Lung (tissue), 12 donors: Measurements from ENCODE around the gene ARHGDIA. TPM values are rescaled to one million over a fixed set of nuclear protein-coding genes. Genes with fewer than 3 reads are reported as not detected.
A peak's percentile ranks its signal among the peaks of the same experiment; 100 is the strongest.

Experiments used
- ATAC-seq: fragments of 200-7000 bp; cut with Tn5 transposase; one replicate; pipeline ENCODE4 v1.9.1; 2020; ENCODE audit warnings: moderate number of reproducible peaks; ENCODE audit not compliant: insufficient read depth, low FRiP score
- DNase-seq, 3 donors: peaks; one replicate each; pipeline ENCODE4 v3.0.0-alpha.2; 2013 to 2017
- H3K27ac ChIP-seq, 2 donors: one replicate each; pipeline ENCODE4 v1.5.1; 2013; ENCODE audit warnings: mild to moderate bottlenecking in 2 of 2, moderate library complexity in 2 of 2, control low read depth in 1 of 2, inconsistent platforms in 1 of 2, low read depth in 1 of 2, low read length in 1 of 2
- H3K27me3 ChIP-seq, 3 donors: one replicate each; pipeline ENCODE4 v1.5.1; 2013; ENCODE audit warnings: low read length in 2 of 3; ENCODE audit not compliant: control insufficient read depth in 3 of 3, insufficient read depth in 3 of 3
- H3K36me3 ChIP-seq, 4 donors: one replicate each; pipeline ENCODE4 v1.5.1; 2013; ENCODE audit warnings: low read length in 4 of 4, mild to moderate bottlenecking in 1 of 4, moderate library complexity in 1 of 4; ENCODE audit not compliant: control insufficient read depth in 4 of 4, insufficient read depth in 4 of 4
- H3K4me1 ChIP-seq, 5 donors: one replicate each; pipeline ENCODE4 v1.5.1; 2013; ENCODE audit warnings: low read length in 5 of 5, mild to moderate bottlenecking in 2 of 5, moderate library complexity in 1 of 5; ENCODE audit not compliant: control insufficient read depth in 5 of 5, insufficient read depth in 5 of 5
- H3K4me3 ChIP-seq: one replicate; pipeline ENCODE4 v1.5.1; 2013; ENCODE audit warnings: mild to moderate bottlenecking, control low read depth, moderate library complexity
- H3K9ac ChIP-seq, 2 donors: one replicate each; pipeline ENCODE4 v1.5.1; 2013; ENCODE audit warnings: low read length in 2 of 2, control low read depth in 1 of 2; ENCODE audit not compliant: insufficient read depth in 1 of 2
- H3K9me3 ChIP-seq, 4 donors: one replicate each; pipeline ENCODE4 v1.5.1; 2013; ENCODE audit warnings: low read length in 3 of 4, mild to moderate bottlenecking in 1 of 4, moderate library complexity in 1 of 4; ENCODE audit not compliant: control insufficient read depth in 4 of 4, insufficient read depth in 3 of 4
- WGBS, 2 donors: extraction: QIAGEN DNeasy Blood & Tissue Kit; methylation state at CpG; one replicate each; pipeline ENCODE4 v1.1.7; 2013; 5-methylcytosine and 5-hydroxymethylcytosine counted together
- polyA plus RNA-seq, 2 donors: library from polyadenylated mRNA; stranded (reverse); fragments of 200-250 nt; gene quantifications; one replicate each; pipeline ENCODE4 v1.2.1, GENCODE V29; 2013
- total RNA-seq, 2 donors: library from RNA; depleted of rRNA in 1 of 2; stranded (reverse); fragments of >200 nt in 1 of 2; gene quantifications; one replicate each; pipeline ENCODE4 v1.2.1, GENCODE V29; 2014 to 2021
- TF ChIP-seq, protein P1 (sequence below): IDR thresholded peaks from 2 replicates; pipeline ENCODE4 v1.5.1; 2012; ENCODE audit warnings: mild to moderate bottlenecking; ENCODE audit errors: control extremely low read depth, extremely low read depth
- donor health status: control.
- donor health status: control.
- donor health status: Bipolar disorder and iron deficiency.
- donor health status: healthy.
- donor health status: DM: yes; HTN: yes; CAD: no.

The ARHGDIA gene
- total and polyA plus RNA-seq, 4 donors, result 118 to 558 (median 396) TPM

DNA sequence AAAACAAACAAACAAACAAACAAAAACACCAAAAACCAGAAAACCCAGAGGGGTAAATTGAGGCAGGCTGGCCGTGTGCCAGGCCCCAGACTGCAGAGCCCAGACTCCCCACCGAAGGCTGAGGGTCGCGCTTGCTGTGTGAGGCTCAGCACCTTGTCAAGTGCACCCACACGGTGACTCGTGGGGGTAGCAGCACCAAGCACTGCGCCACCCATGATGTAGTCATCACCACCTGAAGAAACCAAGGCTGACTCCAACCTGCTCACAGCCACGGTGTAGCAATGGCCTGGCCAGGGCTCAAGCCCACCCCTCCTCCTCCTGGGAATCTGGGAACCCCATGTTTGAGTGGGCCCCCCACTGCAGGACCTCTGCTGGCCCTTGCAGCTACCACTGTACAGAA, 50.0 kb downstream of the ARHGDIA start:
- no peak for ATAC-seq
- Histone ChIP-seq H3K27ac (peak overlapping the region in 1 of 2 donors; percentile 78), H3K9ac (no peak overlapping the region), H3K4me1 (peaks cover 0 to 4% (median 0%) of the 10 kb centered on the region in 5 donors), H3K9me3 (peaks cover 0 to 2% (median 0%) of the 10 kb centered on the region in 4 donors), H3K4me3 (no peak overlapping the region), H3K27me3 (peaks cover 0 to 4% (median 0%) of the 10 kb centered on the region in 3 donors), H3K36me3 (peaks cover 0 to 18% (median 3%) of the 10 kb centered on the region in 4 donors)
- TF ChIP-seq, protein P1, sequence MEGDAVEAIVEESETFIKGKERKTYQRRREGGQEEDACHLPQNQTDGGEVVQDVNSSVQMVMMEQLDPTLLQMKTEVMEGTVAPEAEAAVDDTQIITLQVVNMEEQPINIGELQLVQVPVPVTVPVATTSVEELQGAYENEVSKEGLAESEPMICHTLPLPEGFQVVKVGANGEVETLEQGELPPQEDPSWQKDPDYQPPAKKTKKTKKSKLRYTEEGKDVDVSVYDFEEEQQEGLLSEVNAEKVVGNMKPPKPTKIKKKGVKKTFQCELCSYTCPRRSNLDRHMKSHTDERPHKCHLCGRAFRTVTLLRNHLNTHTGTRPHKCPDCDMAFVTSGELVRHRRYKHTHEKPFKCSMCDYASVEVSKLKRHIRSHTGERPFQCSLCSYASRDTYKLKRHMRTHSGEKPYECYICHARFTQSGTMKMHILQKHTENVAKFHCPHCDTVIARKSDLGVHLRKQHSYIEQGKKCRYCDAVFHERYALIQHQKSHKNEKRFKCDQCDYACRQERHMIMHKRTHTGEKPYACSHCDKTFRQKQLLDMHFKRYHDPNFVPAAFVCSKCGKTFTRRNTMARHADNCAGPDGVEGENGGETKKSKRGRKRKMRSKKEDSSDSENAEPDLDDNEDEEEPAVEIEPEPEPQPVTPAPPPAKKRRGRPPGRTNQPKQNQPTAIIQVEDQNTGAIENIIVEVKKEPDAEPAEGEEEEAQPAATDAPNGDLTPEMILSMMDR, result no peak
- WGBS, 2 donors, result 83 to 87% methylated on average over 8 of the region's 8 CpGs
- DNase-seq, result no peak

DNA sequence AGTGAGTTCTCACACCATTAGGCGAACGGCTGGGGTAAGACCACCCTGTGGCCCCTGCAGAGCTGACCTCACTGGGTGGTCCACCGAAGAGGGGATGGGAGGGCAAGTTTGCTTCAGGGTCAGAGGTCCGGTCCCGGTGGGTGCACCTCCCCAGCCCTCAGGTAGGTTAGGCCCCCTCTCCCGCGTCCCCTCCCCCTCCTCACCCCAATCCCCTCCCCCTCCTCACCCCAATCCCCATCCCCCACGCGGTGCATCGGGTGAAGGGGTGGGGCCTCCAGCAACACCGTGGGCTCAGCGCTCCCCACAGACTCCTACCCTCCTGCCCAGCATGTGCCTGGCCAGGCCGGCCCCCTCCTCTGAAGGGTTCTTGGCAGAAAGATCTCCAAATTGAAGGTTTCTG, 51.4 kb downstream of the ARHGDIA start:
- Histone ChIP-seq H3K9me3 (peaks cover 0 to 2% (median 0%) of the 10 kb centered on the region in 4 donors), H3K4me3 (no peak overlapping the region), H3K27ac (no peak overlapping the region), H3K27me3 (peaks cover 0 to 4% (median 0%) of the 10 kb centered on the region in 3 donors), H3K36me3 (peaks cover 0 to 18% (median 3%) of the 10 kb centered on the region in 4 donors), H3K4me1 (peaks cover 0 to 4% (median 0%) of the 10 kb centered on the region in 5 donors), H3K9ac (no peak overlapping the region)
- TF ChIP-seq, protein P1, result no peak
- DNase-seq (no peak), ATAC-seq (no peak)
- 28 to 56% methylated on average over 5 to 13 of the region's 13 CpGs for WGBS, 2 donors

DNA sequence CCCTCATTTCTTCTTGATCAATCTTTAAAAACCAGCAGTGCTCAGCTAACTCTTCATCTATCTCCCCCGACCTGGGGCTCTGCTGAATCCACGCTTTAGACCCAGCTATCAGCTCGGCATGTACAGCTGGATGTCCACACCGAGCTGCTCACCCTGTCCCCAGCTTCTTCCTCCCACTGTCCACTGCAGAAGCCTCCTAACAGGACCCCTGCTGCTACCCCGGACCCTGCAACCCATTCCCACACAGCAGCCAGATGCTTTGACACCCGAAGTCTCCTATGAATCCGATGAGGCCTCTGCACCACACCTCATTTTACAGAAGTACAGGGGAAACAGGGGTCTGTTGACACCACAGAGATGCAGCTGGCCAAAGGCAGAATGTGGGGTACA, 53.4 kb downstream of the ARHGDIA start:
- H3K9ac ChIP-seq, result no peak overlapping the region
- no peak for ATAC-seq
- peaks cover 0 to 4% (median 0%) of the 10 kb centered on the region in 5 donors for H3K4me1 ChIP-seq
- H3K36me3 ChIP-seq, result peaks cover 0 to 3% (median 0%) of the 10 kb centered on the region in 4 donors
- H3K27me3 ChIP-seq, result peaks cover 0 to 4% (median 0%) of the 10 kb centered on the region in 3 donors
- H3K4me3 ChIP-seq, result no peak overlapping the region
- no peak for DNase-seq
- TF ChIP-seq, protein P1, result no peak
- peaks cover 0 to 2% (median 0%) of the 10 kb centered on the region in 4 donors for H3K9me3 ChIP-seq
- no peak overlapping the region for H3K27ac ChIP-seq
- WGBS, 2 donors, result 46 to 49% methylated on average over 7 of the region's 7 CpGs

Other genes starting within 250 kb of the ARHGDIA start
Only the 30 nearest of the 31 such genes appear.
- 1 to 10 TPM; 1.4 to 4.7 TPM for gene TSPAN10, start 234.1 kb downstream of the ARHGDIA start, total RNA-seq
- under 1 TPM; 0.61 to 0.85 TPM for gene TSPAN10, start 234.1 kb downstream of the ARHGDIA start, polyA plus RNA-seq
- 1 to 10 TPM in 1 of 2 donors, not detected in 1; 1.8 TPM for gene PDE6G, start 214.8 kb downstream of the ARHGDIA start, total RNA-seq
- gene PDE6G, start 214.8 kb downstream of the ARHGDIA start, polyA plus RNA-seq, result 1 to 10 TPM; 1.8 to 2.1 TPM
- gene OXLD1, start 204.7 kb downstream of the ARHGDIA start, total RNA-seq, result 10 to 100 TPM in 1 of 2 donors, 1 to 10 TPM in 1; 8.9 to 35.1 TPM
- 10 to 100 TPM; 61.3 to 77.7 TPM for gene OXLD1, start 204.7 kb downstream of the ARHGDIA start, polyA plus RNA-seq
- gene CCDC137, start 204.6 kb downstream of the ARHGDIA start, total RNA-seq, result 10 to 100 TPM; 10.2 to 23.6 TPM
- 10 to 100 TPM; 16.6 to 16.8 TPM for gene CCDC137, start 204.6 kb downstream of the ARHGDIA start, polyA plus RNA-seq
- gene ARL16, start 187.5 kb downstream of the ARHGDIA start, total RNA-seq, result 10 to 100 TPM; 27.4 to 31.8 TPM
- gene ARL16, start 187.5 kb downstream of the ARHGDIA start, polyA plus RNA-seq, result 10 to 100 TPM; 27.8 to 59.5 TPM
- gene HGS, start 187.3 kb downstream of the ARHGDIA start, total RNA-seq, result 100 to 1,000 TPM in 1 of 2 donors, 10 to 100 TPM in 1; 51.5 to 128 TPM
- gene HGS, start 187.3 kb downstream of the ARHGDIA start, polyA plus RNA-seq, result 100 to 1,000 TPM; 100 to 115 TPM
- 10 to 100 TPM in 1 of 2 donors, 1 to 10 TPM in 1; 6.1 to 74.9 TPM for gene MRPL12, start 168.0 kb downstream of the ARHGDIA start, total RNA-seq
- 100 to 1,000 TPM; 132 to 154 TPM for gene MRPL12, start 168.0 kb downstream of the ARHGDIA start, polyA plus RNA-seq
- gene SLC25A10, start 159.1 kb downstream of the ARHGDIA start, total RNA-seq, result 10 to 100 TPM in 1 of 2 donors, 1 to 10 TPM in 1; 4.3 to 21.0 TPM
- 10 to 100 TPM; 13.0 to 21.5 TPM for gene SLC25A10, start 159.1 kb downstream of the ARHGDIA start, polyA plus RNA-seq
- under 1 TPM in 1 of 2 donors, not detected in 1; 0.11 TPM for gene GCGR, start 67.2 kb downstream of the ARHGDIA start, total RNA-seq
- gene GCGR, start 67.2 kb downstream of the ARHGDIA start, polyA plus RNA-seq, result under 1 TPM; 0.09 to 0.12 TPM
- gene MCRIP1, start 38.0 kb downstream of the ARHGDIA start, total RNA-seq, result 10 to 100 TPM; 47.6 to 96.2 TPM
- gene MCRIP1, start 38.0 kb downstream of the ARHGDIA start, polyA plus RNA-seq, result 100 to 1,000 TPM; 117 to 188 TPM
- gene PPP1R27, start 36.3 kb downstream of the ARHGDIA start, total RNA-seq, result not detected
- under 1 TPM in 1 of 2 donors, not detected in 1; 0.13 TPM for gene PPP1R27, start 36.3 kb downstream of the ARHGDIA start, polyA plus RNA-seq
- gene P4HB, start 10.8 kb downstream of the ARHGDIA start, total RNA-seq, result 100 to 1,000 TPM; 356 to 990 TPM
- gene P4HB, start 10.8 kb downstream of the ARHGDIA start, polyA plus RNA-seq, result 100 to 1,000 TPM; 695 to 862 TPM
- 10 to 100 TPM; 46.5 to 79.5 TPM for gene ALYREF, start 20.2 kb upstream of the ARHGDIA start, total RNA-seq
- gene ALYREF, start 20.2 kb upstream of the ARHGDIA start, polyA plus RNA-seq, result 10 to 100 TPM; 26.1 to 65.8 TPM
- 100 to 1,000 TPM in 1 of 2 donors, 10 to 100 TPM in 1; 36.0 to 132 TPM for gene ANAPC11, start 20.4 kb upstream of the ARHGDIA start, total RNA-seq
- gene ANAPC11, start 20.4 kb upstream of the ARHGDIA start, polyA plus RNA-seq, result 100 to 1,000 TPM; 236 to 293 TPM
- gene NPB, start 30.9 kb upstream of the ARHGDIA start, total RNA-seq, result under 1 TPM; 0.48 to 0.55 TPM
- under 1 TPM; 0.41 to 0.44 TPM for gene NPB, start 30.9 kb upstream of the ARHGDIA start, polyA plus RNA-seq
- 10 to 100 TPM; 23.0 to 81.3 TPM for gene PCYT2, start 40.1 kb upstream of the ARHGDIA start, total RNA-seq
- 10 to 100 TPM; 53.8 to 91.6 TPM for gene PCYT2, start 40.1 kb upstream of the ARHGDIA start, polyA plus RNA-seq
- 10 to 100 TPM; 14.7 to 43.4 TPM for gene SIRT7, start 46.8 kb upstream of the ARHGDIA start, total RNA-seq
- gene SIRT7, start 46.8 kb upstream of the ARHGDIA start, polyA plus RNA-seq, result 10 to 100 TPM; 30.5 to 35.3 TPM
- gene MAFG, start 56.4 kb upstream of the ARHGDIA start, total RNA-seq, result 10 to 100 TPM; 11.9 to 33.3 TPM
- 10 to 100 TPM; 17.2 to 29.3 TPM for gene MAFG, start 56.4 kb upstream of the ARHGDIA start, polyA plus RNA-seq
- gene PYCR1, start 66.0 kb upstream of the ARHGDIA start, total RNA-seq, result 10 to 100 TPM; 17.5 to 73.0 TPM
- gene PYCR1, start 66.0 kb upstream of the ARHGDIA start, polyA plus RNA-seq, result 10 to 100 TPM; 21.4 to 66.0 TPM
- not detected for gene MYADML2, start 75.9 kb upstream of the ARHGDIA start, total RNA-seq
- not detected for gene MYADML2, start 75.9 kb upstream of the ARHGDIA start, polyA plus RNA-seq
- 1 to 10 TPM; 2.3 to 7.6 TPM for gene NOTUM, start 89.8 kb upstream of the ARHGDIA start, total RNA-seq
- gene NOTUM, start 89.8 kb upstream of the ARHGDIA start, polyA plus RNA-seq, result 1 to 10 TPM in 1 of 2 donors, under 1 TPM in 1; 0.71 to 2.0 TPM
- gene ASPSCR1, start 106.3 kb upstream of the ARHGDIA start, total RNA-seq, result 10 to 100 TPM; 22.9 to 55.3 TPM
- gene ASPSCR1, start 106.3 kb upstream of the ARHGDIA start, polyA plus RNA-seq, result 10 to 100 TPM; 29.5 to 68.6 TPM
- gene CENPX, start 151.5 kb upstream of the ARHGDIA start, total RNA-seq, result 10 to 100 TPM; 21.5 to 86.9 TPM
- gene CENPX, start 151.5 kb upstream of the ARHGDIA start, polyA plus RNA-seq, result 100 to 1,000 TPM; 116 to 121 TPM
- 10 to 100 TPM; 13.3 to 26.6 TPM for gene LRRC45, start 152.0 kb upstream of the ARHGDIA start, total RNA-seq
- 10 to 100 TPM; 12.1 to 19.7 TPM for gene LRRC45, start 152.0 kb upstream of the ARHGDIA start, polyA plus RNA-seq
- gene RAC3, start 160.3 kb upstream of the ARHGDIA start, total RNA-seq, result 1 to 10 TPM; 8.2 to 8.3 TPM
- 1 to 10 TPM; 6.0 to 8.0 TPM for gene RAC3, start 160.3 kb upstream of the ARHGDIA start, polyA plus RNA-seq
- gene DCXR, start 166.4 kb upstream of the ARHGDIA start, total RNA-seq, result 100 to 1,000 TPM in 1 of 2 donors, 10 to 100 TPM in 1; 41.6 to 218 TPM
- gene DCXR, start 166.4 kb upstream of the ARHGDIA start, polyA plus RNA-seq, result 100 to 1,000 TPM; 193 to 246 TPM
- gene RFNG, start 180.5 kb upstream of the ARHGDIA start, total RNA-seq, result 10 to 100 TPM; 34.7 to 37.5 TPM
- gene RFNG, start 180.5 kb upstream of the ARHGDIA start, polyA plus RNA-seq, result 10 to 100 TPM; 29.1 to 38.2 TPM
- 100 to 1,000 TPM in 1 of 2 donors, 10 to 100 TPM in 1; 71.0 to 102 TPM for gene GPS1, start 180.6 kb upstream of the ARHGDIA start, total RNA-seq
- 10 to 100 TPM; 79.0 to 99.8 TPM for gene GPS1, start 180.6 kb upstream of the ARHGDIA start, polyA plus RNA-seq
- 100 to 1,000 TPM in 1 of 2 donors, 10 to 100 TPM in 1; 40.0 to 117 TPM for gene DUS1L, start 194.5 kb upstream of the ARHGDIA start, total RNA-seq
- gene DUS1L, start 194.5 kb upstream of the ARHGDIA start, polyA plus RNA-seq, result 100 to 1,000 TPM in 1 of 2 donors, 10 to 100 TPM in 1; 82.8 to 179 TPM
- gene FASN, start 226.9 kb upstream of the ARHGDIA start, total RNA-seq, result 100 to 1,000 TPM in 1 of 2 donors, 10 to 100 TPM in 1; 46.2 to 604 TPM
- 100 to 1,000 TPM; 166 to 258 TPM for gene FASN, start 226.9 kb upstream of the ARHGDIA start, polyA plus RNA-seq